GM18505 (cell line): Measurements from ENCODE around the gene CDKN2C.
A peak's percentile ranks its signal among the peaks of the same experiment; 100 is the strongest.
"Not testable (repeated sequence)": the region's sequence is repeated elsewhere in the genome, so short reads cannot be mapped to it uniquely, and the experiment has no call there.

Source experiments
- ATAC-seq: cut with Tn5 transposase; IDR thresholded peaks from one replicate; pipeline ENCODE4 v1.9.1; 2021; ENCODE audit not compliant: unreplicated experiment
- POLR2A ChIP-seq: IDR thresholded peaks from 4 replicates; pipeline ENCODE4 v1.6.1; 2011; ENCODE audit warnings: borderline replicate concordance; ENCODE audit not compliant: insufficient read depth, insufficient read length; ENCODE audit errors: extremely low read depth

Gene CDKN2C

DNA sequence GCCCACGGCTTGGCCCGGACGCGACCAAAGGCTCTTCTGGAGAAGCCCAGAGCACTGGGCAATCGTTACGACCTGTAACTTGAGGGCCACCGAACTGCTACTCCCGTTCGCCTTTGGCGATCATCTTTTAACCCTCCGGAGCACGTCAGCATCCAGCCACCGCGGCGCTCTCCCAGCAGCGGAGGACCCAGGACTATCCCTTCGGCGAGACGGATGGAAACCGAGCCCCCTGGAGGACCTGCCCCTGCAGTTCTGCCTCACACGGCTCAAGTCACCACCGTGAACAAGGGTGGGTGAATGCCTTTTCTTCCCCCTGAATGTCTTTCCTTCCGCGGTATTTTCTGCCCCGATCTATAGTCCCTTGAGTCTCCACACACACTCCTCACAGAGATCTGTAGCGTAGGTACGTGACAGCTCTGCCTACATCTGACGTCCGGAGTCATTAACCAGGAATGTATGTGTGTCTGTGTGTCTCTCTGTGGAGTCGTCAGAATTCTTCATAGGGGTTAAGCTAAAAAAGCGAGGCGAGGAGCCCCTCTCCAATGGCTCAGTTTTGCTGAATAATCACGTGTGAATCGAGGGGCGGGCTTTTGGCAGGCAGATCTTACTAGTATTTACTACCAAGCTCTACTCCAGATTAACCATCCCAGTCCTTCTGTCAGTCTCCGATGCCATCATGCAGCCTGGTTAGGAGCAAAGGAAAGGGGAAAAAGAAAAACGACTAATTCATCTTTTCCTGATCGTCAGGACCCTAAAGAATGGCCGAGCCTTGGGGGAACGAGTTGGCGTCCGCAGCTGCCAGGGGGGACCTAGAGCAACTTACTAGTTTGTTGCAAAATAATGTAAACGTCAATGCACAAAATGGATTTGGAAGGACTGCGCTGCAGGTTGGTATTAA lies at the start of gene CDKN2C:
Gene CDKN2C (plus strand): TSS at position 635 of the 898 bp plus-strand sequence. CDS start 124 bp downstream, at position 759.
- TF ChIP-seq POLR2A = peak; percentile 58
- peak; percentile 16 for ATAC-seq

DNA sequence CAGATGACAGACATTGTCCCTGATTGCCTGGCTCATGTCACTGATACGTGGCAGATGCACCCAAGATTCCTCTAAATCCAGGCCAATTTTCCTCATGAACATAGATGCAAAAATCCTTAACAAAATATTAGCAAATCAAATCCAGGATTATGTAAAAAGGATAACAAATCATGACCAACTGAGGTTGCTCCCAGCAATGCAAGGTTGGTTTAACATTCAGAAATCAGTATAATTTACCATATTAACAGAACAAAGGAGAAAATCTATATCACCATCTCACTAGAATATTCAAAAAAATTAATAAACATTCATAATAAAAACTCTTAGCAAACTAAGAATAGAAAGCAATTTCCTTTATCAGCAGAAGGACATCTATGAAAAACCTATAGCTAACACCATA lies 49.6 kb upstream of the CDKN2C start:
- ATAC-seq = no peak

DNA sequence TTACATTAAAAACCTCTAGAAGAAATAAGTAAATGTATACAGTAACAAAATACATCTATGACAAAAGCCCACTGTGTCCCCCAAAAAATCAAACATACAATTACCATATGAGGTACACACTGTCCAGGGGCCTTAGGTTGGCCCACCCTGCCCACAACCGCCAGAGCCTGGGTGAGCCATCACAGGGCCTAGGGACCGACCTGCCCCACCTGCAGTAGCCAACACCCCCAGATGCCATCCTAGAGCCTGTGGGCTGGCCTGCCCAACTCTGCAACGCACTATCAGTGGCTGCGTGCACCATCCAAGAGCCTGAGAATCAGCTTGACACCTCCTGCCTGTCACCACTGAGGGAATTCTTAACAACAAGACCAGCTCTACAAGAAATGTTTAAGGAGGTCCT lies 49.0 kb upstream of the CDKN2C start:
- TF ChIP-seq POLR2A = no peak
- ATAC-seq = no peak

More for the DNA sequence above, 49.6 kb upstream of the CDKN2C start:
- TF ChIP-seq POLR2A = no peak

DNA sequence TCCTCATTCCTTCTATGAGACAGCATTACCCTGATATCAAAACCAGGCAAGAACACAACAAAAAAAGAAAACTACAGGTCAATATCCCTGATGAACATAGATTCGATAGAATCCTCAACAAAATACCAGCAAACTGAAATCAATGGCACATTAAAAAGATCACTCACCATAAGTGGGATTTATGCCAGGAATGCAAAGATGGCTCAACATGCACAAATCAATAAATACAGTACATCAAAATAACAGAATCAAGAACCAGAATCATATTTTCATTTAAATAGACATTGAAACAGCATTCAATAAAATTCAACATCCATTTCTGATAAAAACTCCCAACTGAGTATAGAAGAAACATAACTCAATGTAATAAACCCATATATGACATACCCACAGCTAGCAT lies 46.5 kb upstream of the CDKN2C start:
- TF ChIP-seq POLR2A = no peak
- ATAC-seq = no peak

DNA sequence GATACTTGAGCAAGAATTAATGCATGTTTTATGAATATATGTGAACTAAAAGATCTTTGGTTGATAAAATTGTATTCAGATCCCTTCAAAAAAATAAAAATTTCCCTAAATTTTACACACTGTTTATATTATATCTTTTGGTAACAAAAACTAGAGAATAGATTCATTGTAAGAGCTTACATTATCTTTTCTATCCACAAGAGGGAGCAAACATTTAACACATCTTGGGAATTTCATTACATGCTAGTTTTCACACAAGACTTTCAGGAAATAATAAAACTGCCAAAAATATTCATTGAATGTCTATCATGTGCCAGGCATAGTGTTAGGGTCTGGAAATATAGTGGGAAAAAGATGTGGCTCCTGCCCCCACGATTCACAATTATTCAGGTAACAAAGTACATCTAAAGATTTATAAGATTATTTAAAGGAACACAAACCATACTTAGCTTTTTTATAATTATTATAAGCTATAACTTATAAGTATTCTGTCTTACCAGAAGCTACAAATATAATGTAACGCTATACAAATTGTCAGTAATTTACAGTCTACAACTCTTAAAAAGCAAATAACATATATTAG lies 40.6 kb upstream of the CDKN2C start:
- no peak for ATAC-seq
- TF ChIP-seq POLR2A = no peak

DNA sequence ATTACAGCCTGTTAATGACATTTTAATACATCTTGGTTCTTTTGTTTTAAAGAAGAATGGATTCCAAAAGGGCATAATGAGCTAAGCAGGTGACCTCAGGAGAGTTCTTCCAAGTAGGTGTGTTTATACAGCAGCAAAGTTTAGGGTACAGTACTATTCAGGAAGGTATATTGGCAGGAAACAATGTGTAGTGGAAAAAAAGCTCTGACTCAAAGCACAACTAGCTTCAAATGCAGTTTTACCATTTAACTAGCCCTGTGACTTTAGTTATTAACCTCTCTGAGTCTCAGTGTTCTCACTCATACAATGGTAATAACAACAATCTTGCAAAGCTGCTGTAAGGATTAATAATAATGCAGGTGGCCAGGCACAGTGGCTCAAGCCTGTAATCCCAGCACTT lies 39.9 kb upstream of the CDKN2C start:
- TF ChIP-seq POLR2A = no peak
- no peak for ATAC-seq

DNA sequence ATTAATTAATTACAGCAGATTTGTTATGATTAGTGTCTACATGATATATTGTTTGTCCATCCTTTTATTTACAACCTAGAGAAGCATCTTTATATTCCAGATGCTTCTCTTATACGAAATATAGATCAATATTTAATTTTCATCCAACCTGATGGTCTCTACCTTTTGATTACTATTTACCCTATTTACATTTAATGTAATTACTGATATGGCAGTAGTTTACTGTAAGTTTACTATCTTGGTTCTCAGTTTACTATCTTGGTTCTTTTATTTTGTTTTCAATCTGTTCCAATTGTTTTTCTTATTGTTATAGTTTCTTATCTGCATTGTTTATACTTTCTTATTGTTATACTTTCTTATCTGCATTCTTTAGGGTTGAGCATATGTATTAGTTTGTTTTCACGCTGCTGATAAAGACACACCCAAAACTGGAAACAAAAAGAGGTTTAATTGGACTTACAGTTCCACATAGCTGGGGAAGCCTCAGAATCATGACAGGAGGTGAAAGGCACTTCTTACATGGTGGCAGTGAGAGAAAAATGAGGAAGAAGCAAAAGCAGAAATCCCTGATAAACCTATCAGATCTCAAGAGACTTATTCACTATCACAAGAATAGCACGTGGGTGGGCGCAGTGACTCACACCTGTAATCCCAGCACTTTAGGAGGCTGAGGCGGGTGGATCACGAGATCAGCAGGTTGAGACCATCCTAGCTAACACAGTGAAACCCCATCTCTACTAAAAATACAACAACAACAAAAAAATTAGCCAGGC lies 38.9 kb upstream of the CDKN2C start:
- no peak for ATAC-seq

DNA sequence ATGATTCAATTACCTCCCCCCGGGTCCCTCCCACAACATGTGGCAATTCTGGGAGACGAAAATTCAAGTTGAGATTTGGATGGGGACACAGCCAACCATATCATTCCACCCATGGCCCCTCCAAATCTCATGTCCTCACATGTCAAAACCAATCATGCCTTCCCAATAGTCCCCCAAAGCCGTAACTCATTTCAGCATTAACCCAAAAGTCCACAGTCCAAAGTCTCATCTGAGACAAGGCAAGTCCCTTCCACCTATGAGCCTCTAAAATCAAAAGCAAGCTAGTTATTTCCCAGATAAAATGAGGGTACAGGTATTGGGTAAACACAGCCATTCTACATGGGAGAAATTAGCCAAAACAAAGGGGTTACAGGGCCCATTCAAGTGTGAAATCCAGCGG lies 38.0 kb upstream of the CDKN2C start:
- not testable (repeated sequence) for ATAC-seq

More for the DNA sequence above, 38.9 kb upstream of the CDKN2C start:
- no peak for TF ChIP-seq POLR2A

DNA sequence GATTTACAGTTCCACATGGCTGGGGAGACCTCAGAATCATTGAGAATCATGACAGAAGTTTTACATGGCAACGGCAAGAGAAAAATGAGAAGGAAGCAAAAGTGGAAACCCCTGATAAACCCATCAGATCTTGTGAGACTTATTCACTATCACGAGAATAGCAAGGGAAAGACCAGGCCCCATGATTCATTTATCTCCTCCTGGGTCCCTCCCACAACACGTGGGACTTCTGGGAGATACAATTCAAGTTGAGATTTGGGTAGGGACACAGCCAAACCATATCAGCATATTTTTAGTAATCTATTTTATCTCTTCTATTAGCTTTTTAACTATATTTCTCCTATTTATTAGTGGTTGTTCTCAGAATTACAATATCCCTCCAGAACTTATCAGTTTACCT lies 36.3 kb upstream of the CDKN2C start:
- not testable (repeated sequence) for ATAC-seq

DNA sequence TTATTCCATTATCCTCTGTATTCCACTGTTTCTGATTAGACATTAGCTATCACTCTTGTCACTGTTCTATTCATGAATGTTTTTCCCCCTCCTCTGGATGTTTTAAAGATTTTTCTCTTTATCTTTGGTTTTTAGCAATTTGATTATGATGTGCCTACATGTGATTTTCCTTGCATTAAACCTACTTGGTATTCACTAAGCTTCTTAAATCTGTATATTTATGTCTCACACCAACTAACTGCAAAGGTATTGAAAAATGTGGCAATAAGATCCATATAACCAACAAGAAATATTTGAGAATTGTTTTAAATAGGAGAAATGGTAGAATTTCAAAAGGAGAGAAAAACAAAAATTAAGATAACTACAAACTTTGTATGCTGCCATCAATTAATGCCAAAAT lies 35.2 kb upstream of the CDKN2C start:
- ATAC-seq = no peak
- no peak for TF ChIP-seq POLR2A

DNA sequence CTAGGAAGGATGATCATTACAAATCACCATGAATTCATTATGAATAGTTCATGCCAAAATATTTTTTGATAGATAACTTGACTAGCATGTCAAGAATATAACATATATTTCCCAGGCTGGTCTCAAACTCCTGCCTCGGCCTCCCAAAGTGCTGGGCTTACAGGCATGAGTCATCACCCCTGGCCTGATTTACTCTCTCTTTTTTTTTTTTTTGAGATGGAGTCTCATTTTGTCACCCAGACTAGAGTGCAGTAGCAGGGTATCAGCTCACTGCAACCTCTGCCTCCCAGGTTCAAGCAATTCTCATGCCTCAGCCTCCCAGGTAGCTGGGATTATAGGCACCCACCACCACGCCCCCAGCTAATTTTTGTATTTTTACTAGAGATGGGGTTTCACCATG lies 34.8 kb upstream of the CDKN2C start:
- not testable (repeated sequence) for ATAC-seq

DNA sequence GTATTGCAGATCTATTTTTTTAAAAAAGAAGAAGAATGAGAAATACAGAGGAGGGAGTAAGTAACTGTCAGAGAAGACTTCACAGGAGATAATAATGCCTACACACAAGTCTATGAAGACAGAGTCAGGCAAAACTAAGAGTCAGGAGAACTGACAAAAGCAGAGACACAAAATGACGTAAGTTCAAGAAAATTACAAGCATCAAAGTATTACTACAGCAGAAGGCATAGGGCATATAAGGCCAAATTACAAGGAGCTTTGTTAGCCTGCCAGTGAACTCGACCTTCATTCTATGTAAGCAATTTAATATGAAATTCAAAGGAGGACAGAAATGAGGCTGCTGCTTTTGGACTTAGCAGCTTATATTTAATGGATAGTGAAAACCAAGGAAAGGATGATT lies 33.7 kb upstream of the CDKN2C start:
- no peak for TF ChIP-seq POLR2A
- no peak for ATAC-seq

DNA sequence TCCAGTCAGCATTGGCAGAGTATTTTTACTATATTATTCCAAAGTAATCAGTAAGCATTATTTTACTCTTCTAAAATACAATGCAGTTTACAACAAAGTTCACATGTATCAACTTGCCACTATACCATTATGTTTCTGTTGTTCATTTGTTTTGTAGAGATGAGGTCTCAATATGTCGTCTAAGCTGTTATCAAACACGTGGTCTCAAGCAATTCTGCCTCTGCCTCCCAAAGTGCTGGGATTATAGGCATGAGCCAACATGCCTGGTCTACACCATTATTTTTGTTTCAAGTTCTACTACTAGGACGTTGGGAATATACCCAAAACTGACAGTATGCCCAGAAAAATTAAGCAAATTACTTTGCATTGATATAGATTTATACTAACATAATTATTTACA lies 29.8 kb upstream of the CDKN2C start:
- ATAC-seq = no peak
- no peak for TF ChIP-seq POLR2A

DNA sequence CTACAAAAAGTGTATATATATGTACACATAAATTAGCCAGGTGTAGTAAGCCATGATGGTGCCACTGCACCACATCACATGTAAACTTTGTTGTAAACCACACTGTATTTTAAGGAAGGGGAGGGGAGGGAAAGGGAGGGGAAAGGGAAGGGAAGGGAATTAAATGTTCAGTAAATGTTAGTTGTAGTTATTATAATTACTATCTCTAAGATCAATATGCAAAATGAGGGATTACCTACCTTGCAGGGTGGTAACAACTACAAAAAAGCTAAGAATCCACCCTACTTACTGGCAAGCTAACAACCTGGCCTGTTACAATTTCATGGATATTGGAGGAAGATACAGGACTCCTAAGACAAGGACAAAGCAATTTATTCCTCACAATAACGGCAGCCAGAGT lies 27.7 kb upstream of the CDKN2C start:
- no peak for ATAC-seq
- no peak for TF ChIP-seq POLR2A
